OCI-LY1 (cell line): ENCODE results near the gene AGMO.
"Not testable (repeated sequence)": the region's sequence is repeated elsewhere in the genome, so short reads cannot be mapped to it uniquely, and the experiment has no call there.

ENCODE experiments used
- H2AFZ ChIP-seq: fragments of 200-600 bp; sonication (generic), shearing (Covaris generic); 2 replicates; pipeline ENCODE4 v1.6.0; 2014; ENCODE audit warnings: antibody characterized with exemption, mild to moderate bottlenecking, low read length
- H3F3A ChIP-seq: fragments of 200-600 bp; sonication (generic), shearing (Covaris generic); 2 replicates; pipeline ENCODE4 v1.6.0; 2014; ENCODE audit warnings: mild to moderate bottlenecking, antibody characterized with exemption, low read length, moderate library complexity; ENCODE audit not compliant: insufficient read depth
- H3K27ac ChIP-seq: fragments of 200-600 bp; sonication (generic); 2 replicates; pipeline ENCODE4 v1.5.1; 2014; ENCODE audit warnings: low read length, mixed run types, mild to moderate bottlenecking, low read depth; ENCODE audit not compliant: poor library complexity, severe bottlenecking
- H3K27me3 ChIP-seq: fragments of 200-600 bp; sonication (generic); 2 replicates; pipeline ENCODE4 v1.6.0; 2014; ENCODE audit warnings: antibody characterized with exemption, mild to moderate bottlenecking, low read length, moderate library complexity; ENCODE audit not compliant: insufficient read depth
- H3K36me3 ChIP-seq: fragments of 200-600 bp; sonication (generic); 2 replicates; pipeline ENCODE4 v1.6.1; 2014; ENCODE audit warnings: mild to moderate bottlenecking, antibody characterized with exemption, low read length, moderate library complexity, mixed read lengths; ENCODE audit not compliant: insufficient read depth
- H3K4me1 ChIP-seq: fragments of 200-600 bp; sonication (generic); 2 replicates; pipeline ENCODE4 v1.5.1; 2014; ENCODE audit warnings: mild to moderate bottlenecking, low read length, moderate library complexity; ENCODE audit not compliant: insufficient read depth, severe bottlenecking
- H3K4me2 ChIP-seq: fragments of 200-600 bp; sonication (generic), shearing (Covaris generic); 2 replicates; pipeline ENCODE4 v1.6.1; 2014; ENCODE audit warnings: low read length
- H3K4me3 ChIP-seq: fragments of 200-600 bp; sonication (generic); 2 replicates; pipeline ENCODE4 v1.5.1; 2014; ENCODE audit warnings: low read length, low read depth, mild to moderate bottlenecking, mixed read lengths; ENCODE audit not compliant: poor library complexity, severe bottlenecking
- H3K79me2 ChIP-seq: fragments of 200-600 bp; shearing (Covaris generic); 2 replicates; pipeline ENCODE4 v1.6.1; 2016; ENCODE audit warnings: mixed run types, low read length, mixed read lengths; ENCODE audit not compliant: insufficient read depth
- H3K9ac ChIP-seq: fragments of 200-600 bp; sonication (generic), shearing (Covaris generic); 2 replicates; pipeline ENCODE4 v1.6.1; 2014; ENCODE audit warnings: mild to moderate bottlenecking, low read length, mixed read lengths
- H3K9me2 ChIP-seq: fragments of 200-600 bp; sonication (generic), shearing (Covaris generic); 2 replicates; pipeline ENCODE4 v1.6.1; 2014; ENCODE audit warnings: low read depth, mild to moderate bottlenecking, low read length, mixed read lengths
- H3K9me3 ChIP-seq: fragments of 200-600 bp; shearing (Covaris generic); 2 replicates; pipeline ENCODE4 v1.6.1; 2014; ENCODE audit warnings: low read length, mixed read lengths
- H4K20me1 ChIP-seq: fragments of 200-600 bp; sonication (generic), shearing (Covaris generic); 2 replicates; pipeline ENCODE4 v1.6.0; 2016; ENCODE audit warnings: mild to moderate bottlenecking, low read length; ENCODE audit not compliant: insufficient read depth
- EZH2 ChIP-seq: fragments of 200-600 bp; sonication (generic), shearing (Covaris generic); IDR thresholded peaks from 2 replicates; pipeline ENCODE4 v1.8.0; 2017; ENCODE audit warnings: borderline replicate concordance, mixed run types, mild to moderate bottlenecking, antibody characterized with exemption, low read length, moderate library complexity, mixed read lengths
- TF ChIP-seq, protein P1 (sequence below): fragments of 200-600 bp; sonication (generic), shearing (Covaris generic); IDR thresholded peaks from 2 replicates; pipeline ENCODE4 v1.5.1; 2017; ENCODE audit warnings: mild to moderate bottlenecking, antibody characterized with exemption, low read length, moderate library complexity, mixed read lengths

AGMO gene

DNA sequence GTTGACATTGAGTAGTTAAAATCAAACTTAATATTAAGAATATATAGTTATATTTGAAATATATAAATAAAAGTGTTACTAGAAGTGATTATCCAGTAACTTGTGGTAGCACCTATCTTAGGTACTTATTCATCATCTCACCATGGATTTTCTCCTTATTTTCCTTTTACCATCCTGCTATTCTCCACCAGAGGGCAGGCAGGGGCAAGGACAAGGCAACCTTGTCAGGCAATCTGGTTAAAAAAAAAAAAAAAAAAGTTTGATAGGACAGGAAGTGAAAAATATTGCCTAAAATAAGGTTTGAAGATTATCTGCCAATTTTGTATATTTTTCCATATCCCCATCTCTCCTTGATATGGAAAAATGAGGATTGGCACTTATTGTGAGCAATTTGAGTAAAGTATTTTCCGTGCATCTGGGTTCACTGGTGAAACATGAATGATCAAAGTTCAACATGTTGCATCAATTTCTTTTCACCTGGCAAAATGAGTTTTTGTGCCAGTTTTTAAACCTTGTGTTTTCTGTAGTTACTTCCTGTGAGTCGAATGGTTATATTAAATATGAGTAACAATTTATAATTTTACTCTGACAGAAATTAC lies 256.7 kb downstream of the AGMO start:
- Histone ChIP-seq H3K9me2 (no peaks in the 10 kb centered on the region), H3F3A (no peaks in the 10 kb centered on the region; the same call in 1 of the 2 replicates), H3K27me3 (no peaks in the 10 kb centered on the region), H3K36me3 (no peaks in the 10 kb centered on the region), H3K4me2 (no peak overlapping the region), H2AFZ (no peak overlapping the region), H3K9me3 (no peaks in the 10 kb centered on the region), H3K9ac (no peak overlapping the region), H3K27ac (no peak overlapping the region), H3K4me3 (no peak overlapping the region), H4K20me1 (no peaks in the 10 kb centered on the region), H3K4me1 (no peaks in the 10 kb centered on the region), H3K79me2 (no peaks in the 10 kb centered on the region)
- TF ChIP-seq, protein P1, sequence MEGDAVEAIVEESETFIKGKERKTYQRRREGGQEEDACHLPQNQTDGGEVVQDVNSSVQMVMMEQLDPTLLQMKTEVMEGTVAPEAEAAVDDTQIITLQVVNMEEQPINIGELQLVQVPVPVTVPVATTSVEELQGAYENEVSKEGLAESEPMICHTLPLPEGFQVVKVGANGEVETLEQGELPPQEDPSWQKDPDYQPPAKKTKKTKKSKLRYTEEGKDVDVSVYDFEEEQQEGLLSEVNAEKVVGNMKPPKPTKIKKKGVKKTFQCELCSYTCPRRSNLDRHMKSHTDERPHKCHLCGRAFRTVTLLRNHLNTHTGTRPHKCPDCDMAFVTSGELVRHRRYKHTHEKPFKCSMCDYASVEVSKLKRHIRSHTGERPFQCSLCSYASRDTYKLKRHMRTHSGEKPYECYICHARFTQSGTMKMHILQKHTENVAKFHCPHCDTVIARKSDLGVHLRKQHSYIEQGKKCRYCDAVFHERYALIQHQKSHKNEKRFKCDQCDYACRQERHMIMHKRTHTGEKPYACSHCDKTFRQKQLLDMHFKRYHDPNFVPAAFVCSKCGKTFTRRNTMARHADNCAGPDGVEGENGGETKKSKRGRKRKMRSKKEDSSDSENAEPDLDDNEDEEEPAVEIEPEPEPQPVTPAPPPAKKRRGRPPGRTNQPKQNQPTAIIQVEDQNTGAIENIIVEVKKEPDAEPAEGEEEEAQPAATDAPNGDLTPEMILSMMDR = peak; percentile 68
- TF ChIP-seq EZH2 = no peak

DNA sequence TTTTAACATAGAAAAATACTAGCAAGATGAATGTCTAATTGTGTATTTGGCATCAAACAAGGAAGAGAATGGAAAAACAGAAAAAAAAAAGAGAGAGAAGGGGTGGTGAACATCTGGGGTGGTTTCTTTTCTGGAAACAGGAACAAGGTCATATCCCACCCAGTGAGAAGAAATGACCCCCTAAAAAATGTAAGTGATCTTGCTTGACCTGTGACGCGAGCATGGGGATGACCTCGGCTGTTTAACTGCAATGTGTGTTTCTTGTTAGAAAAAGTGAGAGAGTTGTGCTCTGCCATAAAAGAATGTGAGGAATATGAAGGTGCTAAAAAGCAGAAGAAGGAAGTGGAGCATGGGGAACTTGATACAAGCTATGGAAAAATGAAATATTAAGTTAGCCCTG lies 258.5 kb downstream of the AGMO start:
- Histone ChIP-seq H3K4me2 (no peak overlapping the region), H3K4me1 (no peaks in the 10 kb centered on the region), H3K9me3 (no peaks in the 10 kb centered on the region), H2AFZ (no peak overlapping the region), H3K9me2 (no peaks in the 10 kb centered on the region), H3K27me3 (no peaks in the 10 kb centered on the region), H3K4me3 (no peak overlapping the region), H4K20me1 (no peaks in the 10 kb centered on the region), H3F3A (no peaks in the 10 kb centered on the region; the same call in 1 of the 2 replicates), H3K36me3 (no peaks in the 10 kb centered on the region), H3K9ac (no peak overlapping the region), H3K27ac (no peak overlapping the region), H3K79me2 (no peaks in the 10 kb centered on the region)
- TF ChIP-seq, protein P1 = no peak
- TF ChIP-seq EZH2 = no peak

DNA sequence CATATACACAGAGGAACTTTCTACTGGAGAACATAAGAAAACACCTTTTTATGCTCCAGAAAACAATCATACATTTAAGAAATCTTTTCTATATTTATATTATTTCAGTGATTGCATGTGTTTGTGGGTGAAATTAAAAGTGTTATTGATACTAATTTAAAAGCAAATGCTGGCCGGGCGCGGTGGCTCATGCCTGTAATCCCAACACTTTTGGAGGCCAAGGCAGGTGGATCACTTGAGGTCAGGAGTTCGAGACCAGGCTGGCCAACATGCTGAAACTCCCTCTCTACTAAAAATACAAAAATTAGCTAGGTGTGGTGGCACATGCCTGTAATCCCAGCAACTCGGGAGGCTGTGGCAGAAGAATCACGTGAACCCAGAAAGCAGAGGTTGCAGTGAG lies 260.8 kb downstream of the AGMO start:
- not testable (repeated sequence) for H3K9ac ChIP-seq, H3K4me2 ChIP-seq, H3K27ac ChIP-seq, H3K79me2 ChIP-seq, H3K9me2 ChIP-seq, H3K4me1 ChIP-seq, H3K9me3 ChIP-seq, H3F3A ChIP-seq, H4K20me1 ChIP-seq, H3K27me3 ChIP-seq, H3K4me3 ChIP-seq, H3K36me3 ChIP-seq, H2AFZ ChIP-seq

DNA sequence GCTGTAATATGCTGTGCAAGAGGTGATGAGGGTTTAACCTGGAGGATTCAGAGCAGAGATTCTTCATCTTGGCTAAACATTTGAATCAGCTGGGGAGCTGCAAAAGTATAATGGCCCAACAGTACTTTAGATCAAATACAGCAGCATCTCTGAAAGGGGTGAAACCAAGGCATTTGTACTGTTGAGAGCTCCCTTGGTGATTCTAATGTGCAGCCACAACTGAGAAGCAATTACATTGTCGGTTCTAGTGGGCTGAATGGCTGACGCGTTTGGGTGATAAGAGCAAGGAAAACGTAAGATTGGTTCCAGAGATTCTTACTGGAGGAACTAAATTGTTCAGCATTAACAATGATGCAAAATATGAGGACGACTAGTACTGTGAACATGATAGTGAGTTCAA lies 269.7 kb downstream of the AGMO start:
- H4K20me1 ChIP-seq = no peaks in the 10 kb centered on the region
- no peak overlapping the region for H3K27ac ChIP-seq
- H3K4me3 ChIP-seq = no peak overlapping the region
- no peak overlapping the region for H3K4me2 ChIP-seq
- H3K9me3 ChIP-seq = no peaks in the 10 kb centered on the region
- H3F3A ChIP-seq = no peaks in the 10 kb centered on the region
- H2AFZ ChIP-seq = no peak overlapping the region
- H3K36me3 ChIP-seq = no peaks in the 10 kb centered on the region
- no peak overlapping the region for H3K9ac ChIP-seq
- TF ChIP-seq, protein P1 = no peak
- TF ChIP-seq EZH2 = no peak
- no peaks in the 10 kb centered on the region for H3K9me2 ChIP-seq
- H3K4me1 ChIP-seq = no peaks in the 10 kb centered on the region
- H3K27me3 ChIP-seq = no peaks in the 10 kb centered on the region
- no peaks in the 10 kb centered on the region for H3K79me2 ChIP-seq
